Activated CD8-positive, alpha-beta memory T cell treated with anti-CD3 and anti-CD28 coated beads, Interleukin-2, amount 50 U/mL, for 24 hours (primary cell): ENCODE results near the gene IKZF2.

Source experiments
- DNase-seq: peaks from one replicate; pipeline ENCODE4 v3.0.0-alpha.2; 2020; ENCODE audit errors: extremely low read depth

IKZF2 gene

DNA sequence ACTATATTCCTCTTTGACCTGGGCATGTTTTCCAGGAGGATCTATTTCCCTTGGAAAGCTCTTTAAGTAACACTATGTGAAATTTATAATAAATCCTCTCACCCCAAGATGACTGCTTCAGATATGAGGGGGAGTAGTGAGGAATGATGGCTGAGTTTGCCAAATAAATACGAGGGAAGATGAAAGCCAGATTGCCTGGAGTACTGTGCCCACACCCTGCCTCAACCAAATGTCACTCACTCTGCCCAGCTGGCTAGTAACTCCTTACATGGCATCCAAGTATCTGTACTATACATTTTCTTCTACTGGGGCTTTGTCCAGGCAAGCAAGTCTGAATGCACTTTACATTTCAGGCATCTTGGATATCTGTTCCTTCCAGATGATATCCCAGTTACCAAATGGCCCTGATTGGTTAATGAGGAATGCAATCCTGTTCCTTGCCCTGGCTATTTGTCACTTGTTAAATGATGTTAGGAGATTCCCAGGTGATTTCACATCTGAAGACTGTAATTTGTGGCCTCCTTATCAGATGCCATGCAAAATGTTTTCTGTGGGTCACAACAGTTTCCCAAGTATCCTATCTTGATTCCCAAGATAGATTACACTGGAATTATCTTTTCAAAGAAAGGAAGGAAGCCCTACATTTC, 191.8 kb downstream of the IKZF2 start:
- DNase-seq = no peak

DNA sequence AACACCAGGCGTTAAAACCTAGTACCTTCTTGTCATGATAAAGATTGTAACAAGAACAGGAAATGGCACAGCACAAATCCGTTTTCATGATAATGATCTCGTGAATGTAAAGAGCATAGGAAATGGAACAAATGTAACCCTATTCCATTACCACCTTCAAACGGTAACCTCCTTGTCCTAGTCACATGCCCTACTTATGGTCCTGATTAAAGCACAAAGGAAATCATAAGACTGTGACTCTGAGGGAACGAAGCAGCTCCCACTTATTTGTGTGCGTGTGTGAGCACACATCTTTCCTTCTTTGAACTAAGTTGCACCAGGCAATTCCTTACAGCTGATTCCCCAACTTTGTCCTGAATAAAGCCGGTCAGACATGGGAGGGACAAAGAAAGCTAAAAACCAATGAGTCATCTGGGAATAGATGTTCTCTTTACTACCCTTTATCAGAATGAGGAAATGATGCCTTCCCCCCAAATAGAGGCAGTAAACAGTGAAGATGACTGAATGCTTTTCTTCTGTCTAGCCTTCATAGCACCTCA, 192.6 kb downstream of the IKZF2 start:
- DNase-seq = no peak

DNA sequence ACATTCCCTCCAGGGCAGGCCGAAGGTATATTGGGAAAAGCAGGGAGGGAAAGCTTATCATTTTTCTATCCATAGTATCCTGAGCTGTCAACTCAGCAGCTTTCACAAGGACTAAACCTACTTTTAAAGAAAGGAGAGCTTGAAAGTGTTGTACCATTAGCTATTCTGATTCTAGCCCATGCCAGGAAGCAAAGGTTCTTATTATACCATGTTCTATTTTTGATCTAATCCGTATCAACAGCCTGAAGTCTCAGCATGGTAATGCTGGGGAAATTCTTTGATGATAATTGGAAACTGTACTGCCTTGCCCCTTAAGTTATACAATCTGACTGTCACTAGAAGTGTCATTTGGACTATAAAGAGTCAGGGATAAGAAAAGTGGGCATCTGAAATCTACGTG, 193.3 kb downstream of the IKZF2 start:
- DNase-seq = no peak

DNA sequence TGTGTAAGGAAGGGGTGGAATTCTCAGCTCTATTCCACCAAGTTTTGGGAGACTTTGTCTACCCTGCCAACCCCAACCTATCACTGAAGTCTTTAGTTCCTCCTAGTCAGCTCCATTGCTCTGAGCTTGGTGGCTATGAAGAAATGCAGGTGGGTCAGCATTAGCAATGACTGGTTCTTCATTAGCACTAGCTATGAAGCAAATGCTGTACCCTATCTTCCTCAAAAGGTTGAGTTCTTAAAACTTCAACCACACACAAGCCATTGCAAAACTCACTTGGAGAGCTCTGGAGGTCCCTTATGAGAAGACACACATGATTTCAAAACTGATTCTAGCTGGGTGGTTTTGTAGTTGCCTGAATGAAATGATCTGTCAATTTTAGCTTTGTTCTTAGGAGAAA, 193.8 kb downstream of the IKZF2 start:
- DNase-seq = no peak

DNA sequence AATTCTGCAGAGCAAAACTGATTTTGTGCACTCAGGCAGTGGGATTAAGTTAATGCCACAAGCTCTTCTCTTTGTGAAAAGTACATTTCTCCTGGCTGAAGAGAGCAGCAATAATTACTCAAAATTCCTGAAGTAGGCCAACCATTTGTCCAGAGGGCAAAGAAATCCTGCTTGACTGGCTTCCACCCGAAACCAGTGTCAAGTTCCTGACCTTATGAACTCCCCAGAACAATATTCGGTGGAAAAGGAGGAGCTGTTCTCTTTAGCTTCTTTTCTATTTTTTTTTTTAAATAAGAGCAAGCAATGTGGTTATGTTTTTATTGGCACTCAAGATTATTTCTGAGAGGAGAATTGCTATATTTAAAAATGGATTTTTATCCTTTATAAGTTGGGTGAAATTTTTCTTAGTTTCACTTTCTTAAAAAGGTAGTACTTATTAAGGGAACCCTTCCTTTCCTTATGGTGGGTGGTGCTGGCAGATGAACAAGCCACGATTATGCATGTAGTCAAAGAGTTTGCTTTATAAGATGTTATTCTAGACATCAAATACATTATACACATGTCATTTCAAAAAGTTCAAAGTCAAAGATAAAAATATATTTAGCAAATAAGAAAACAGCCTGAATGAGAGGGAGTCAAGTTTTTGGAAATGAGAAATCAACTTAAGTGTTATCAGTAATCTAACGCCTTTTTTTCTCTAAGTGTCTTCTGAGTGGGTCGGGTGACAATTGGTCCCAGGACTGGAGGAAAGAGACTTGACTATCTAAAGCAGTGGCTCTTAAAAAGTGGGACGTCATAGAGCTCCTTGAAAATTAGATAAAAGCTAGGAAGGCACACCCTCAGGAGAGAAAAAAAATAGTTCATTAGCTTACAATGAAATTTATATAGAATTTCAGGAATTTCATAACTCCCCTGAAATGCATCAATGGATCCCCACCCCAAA, 194.5 kb downstream of the IKZF2 start:
- no peak for DNase-seq

DNA sequence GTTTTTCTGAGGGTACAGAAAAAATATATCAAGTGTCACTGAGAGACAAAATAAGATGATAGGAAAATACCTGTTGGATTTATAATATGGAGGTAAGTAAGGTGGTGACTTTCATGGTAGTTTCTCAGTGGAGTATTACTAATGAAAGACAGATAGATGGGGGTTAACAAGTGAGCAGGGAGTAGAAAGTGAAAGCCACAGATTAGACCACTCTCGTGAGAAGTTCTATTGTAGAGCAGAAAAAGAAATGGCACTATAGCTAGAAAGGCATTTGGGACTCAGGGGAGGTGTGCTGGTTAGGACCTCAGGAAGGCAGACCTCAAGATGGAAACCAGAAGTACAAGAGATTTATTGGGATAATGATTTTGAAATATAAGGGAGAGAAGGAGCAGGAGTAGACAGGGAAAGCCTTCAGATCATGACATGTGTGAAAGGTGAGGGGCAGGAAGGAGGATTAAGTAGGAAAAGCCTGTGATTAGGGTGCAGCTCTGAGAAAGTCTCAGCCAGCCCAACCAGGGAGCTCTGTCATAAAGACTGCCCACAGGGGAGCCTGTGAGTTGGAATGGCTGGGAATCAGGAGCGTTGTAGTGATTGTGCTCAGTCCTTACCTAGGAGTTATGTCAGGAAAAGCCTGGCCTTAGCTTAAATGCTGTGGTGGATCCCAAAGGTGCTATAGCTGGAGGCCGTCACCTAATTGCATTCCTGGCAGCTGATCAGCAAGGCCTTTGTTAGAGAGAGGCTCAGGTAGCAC, 198.1 kb downstream of the IKZF2 start:
- DNase-seq = no peak

DNA sequence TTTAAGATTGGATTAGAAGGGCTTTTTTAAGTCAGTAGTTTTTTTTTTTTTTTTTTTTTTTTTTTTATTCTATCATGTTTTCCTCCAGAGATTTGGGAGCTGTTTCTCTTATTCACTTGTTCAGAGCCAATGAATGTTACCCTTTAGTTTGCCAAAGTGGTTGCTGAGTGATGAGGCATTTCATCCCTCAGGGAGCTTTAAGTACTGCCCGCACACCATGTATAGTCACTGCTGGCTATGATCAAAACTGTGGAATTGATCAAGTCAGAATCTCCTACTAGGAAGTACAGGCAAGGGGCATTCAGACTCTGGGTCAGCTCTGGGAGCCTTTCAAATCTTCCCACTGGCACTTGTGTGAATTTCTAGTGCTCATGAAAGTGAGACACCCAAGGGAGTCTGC, 201.6 kb downstream of the IKZF2 start:
- DNase-seq = no peak
